AG10803 (cell line): Measurements from ENCODE around the gene ZSWIM5.
"Not testable (repeated sequence)": the region's sequence is repeated elsewhere in the genome, so short reads cannot be mapped to it uniquely, and the experiment has no call there.

ENCODE experiments used
- DNase-seq: peaks from one replicate; pipeline ENCODE4 v3.0.0; 2010; ENCODE audit warnings: low read depth
- H3K4me3 ChIP-seq: 2 replicates; pipeline ENCODE4 v1.5.1; 2011; ENCODE audit warnings: mild to moderate bottlenecking, low read length, control low read depth
- CTCF ChIP-seq: conservative IDR thresholded peaks from 2 replicates; pipeline ENCODE4 v1.5.1; 2011; ENCODE audit warnings: mild to moderate bottlenecking, low read length, control low read depth, inconsistent platforms

Gene ZSWIM5

GRCh38 chr1:45095450-45095849 is 111.0 kb downstream of the ZSWIM5 start:
- no peak overlapping the region for H3K4me3 ChIP-seq
- TF ChIP-seq CTCF, result no peak
- no peak for DNase-seq

- H3K4me3 ChIP-seq, DNase-seq: not testable (repeated sequence)
Measured at GRCh38 chr1:45094371-45094770, 112.0 kb downstream of the ZSWIM5 start.

GRCh38 chr1:45093334-45093733 is 113.1 kb downstream of the ZSWIM5 start:
- no peak for TF ChIP-seq CTCF
- H3K4me3 ChIP-seq, result no peak overlapping the region
- DNase-seq, result no peak

- DNase-seq, result no peak
- TF ChIP-seq CTCF, result no peak
- H3K4me3 ChIP-seq, result no peak overlapping the region
Measured at GRCh38 chr1:45089711-45090110, 116.7 kb downstream of the ZSWIM5 start.

GRCh38 chr1:45084562-45084961 is 121.8 kb downstream of the ZSWIM5 start:
- TF ChIP-seq CTCF, result no peak
- DNase-seq, result no peak
- no peak overlapping the region for H3K4me3 ChIP-seq

- no peak for DNase-seq
- H3K4me3 ChIP-seq, result no peak overlapping the region
- TF ChIP-seq CTCF, result no peak
Measured at GRCh38 chr1:45079533-45079932, 126.9 kb downstream of the ZSWIM5 start.

- not testable (repeated sequence) for DNase-seq, H3K4me3 ChIP-seq
Measured at GRCh38 chr1:45076959-45077358, 129.4 kb downstream of the ZSWIM5 start.

- DNase-seq, result no peak
- no peak for TF ChIP-seq CTCF
- H3K4me3 ChIP-seq, result no peak overlapping the region
Measured at GRCh38 chr1:45071567-45071966, 134.8 kb downstream of the ZSWIM5 start.

GRCh38 chr1:45067806-45068205 is 138.6 kb downstream of the ZSWIM5 start:
- TF ChIP-seq CTCF, result no peak
- DNase-seq, result no peak
- no peak overlapping the region for H3K4me3 ChIP-seq
